ENCODE results near the gene BCKDK.

- TF ChIP-seq BHLHE40 (IDR thresholded peaks at IDR 0.05; ENCODE audit: borderline replicate concordance) (no peak), NFRKB (IDR thresholded peaks at IDR 0.05) (no peak)
Observed at GRCh38 chr16:31061813-31062440, 46.3 kb upstream of the BCKDK start.

All from HEK293T (cell line).